PC-3 (cell line): Measurements from ENCODE around the gene SNHG17. TPM values are rescaled to one million over a fixed set of nuclear protein-coding genes. Genes with fewer than 3 reads are reported as not detected.

ENCODE experiments used
- ATAC-seq: fragments of 200-7000 bp; cut with Tn5 transposase; 2 replicates; pipeline ENCODE4 v1.9.1; 2020; ENCODE audit warnings: mild to moderate bottlenecking, moderate library complexity
- BruUV-seq: library from RNA; stranded (reverse); fragments of 400-500 nt; replicated peaks from 2 replicates; lab custom pipeline; 2021; lab: Mats Ljungman, UMichigan
- CTCF ChIA-PET: fragments of 300-600 bp; sonication (Branson Sonifier 250); formaldehyde crosslinking; loops from one replicate; lab custom pipeline; 2022; ENCODE audit warnings: antibody characterized with exemption; lab: Charles Lee
- POLR2A ChIA-PET: fragments of 300-600 bp; sonication (Branson Sonifier 250); formaldehyde crosslinking; loops from one replicate; lab custom pipeline; 2022; ENCODE audit warnings: antibody characterized with exemption; ENCODE audit not compliant: unreplicated experiment; lab: Charles Lee
- DNase-seq: peaks from one replicate; pipeline ENCODE4 v3.0.0-alpha.2; 2015
- H2AFZ ChIP-seq: fragments of 300-600 bp; sonication (generic); 2 replicates; pipeline ENCODE4 v1.6.0; 2016; ENCODE audit warnings: antibody characterized with exemption, low read length
- H3F3A ChIP-seq: fragments of 300-600 bp; sonication (generic); one replicate; pipeline ENCODE4 v1.6.0; 2017; ENCODE audit warnings: antibody characterized with exemption, low read length, control low read depth, mild to moderate bottlenecking; ENCODE audit not compliant: unreplicated experiment
- H3K27ac ChIP-seq: fragments of 300-600 bp; sonication (generic); 2 replicates; pipeline ENCODE4 v1.5.1; 2016; ENCODE audit warnings: mild to moderate bottlenecking, low read length
- H3K27me3 ChIP-seq: fragments of 300-600 bp; sonication (generic); 2 replicates; pipeline ENCODE4 v1.6.1; 2016; ENCODE audit warnings: low read length, mixed read lengths
- H3K36me3 ChIP-seq: fragments of 300-600 bp; sonication (generic); 2 replicates; pipeline ENCODE4 v1.6.1; 2016; ENCODE audit warnings: low read depth, mixed run types, low read length, mixed read lengths
- H3K4me1 ChIP-seq: fragments of 300-600 bp; sonication (generic); 2 replicates; pipeline ENCODE4 v1.5.1; 2016; ENCODE audit warnings: low read length; ENCODE audit not compliant: insufficient read depth
- H3K4me2 ChIP-seq: fragments of 300-600 bp; sonication (generic); 2 replicates; pipeline ENCODE4 v1.6.0; 2016; ENCODE audit warnings: low read length
- H3K4me3 ChIP-seq: fragments of 300-600 bp; sonication (generic); 2 replicates; pipeline ENCODE4 v1.5.1; 2016; ENCODE audit warnings: mild to moderate bottlenecking, low read length, mixed read lengths
- H3K79me2 ChIP-seq: fragments of 300-600 bp; sonication (generic); 2 replicates; pipeline ENCODE4 v1.6.1; 2017; ENCODE audit warnings: low read length, mixed read lengths
- H3K9ac ChIP-seq: fragments of 300-600 bp; sonication (generic); 2 replicates; pipeline ENCODE4 v1.6.0; 2016; ENCODE audit warnings: mild to moderate bottlenecking, low read length
- H3K9me2 ChIP-seq: fragments of 300-600 bp; sonication (generic); replicated peaks from 2 replicates; pipeline ENCODE4 v1.6.1; 2016; ENCODE audit warnings: mixed run types, low read length, mixed read lengths
- H3K9me3 ChIP-seq: fragments of 300-600 bp; sonication (generic); 2 replicates; pipeline ENCODE4 v1.6.1; 2016; ENCODE audit warnings: low read length, mixed read lengths
- H4K20me1 ChIP-seq: fragments of 300-600 bp; sonication (generic); 2 replicates; pipeline ENCODE4 v1.6.1; 2016; ENCODE audit warnings: low read length, mixed read lengths
- CTCF ChIP-seq: fragments of 300-600 bp; sonication (generic); conservative IDR thresholded peaks from 2 replicates; pipeline ENCODE4 v1.5.1; 2017; ENCODE audit warnings: antibody characterized with exemption, low read depth, mild to moderate bottlenecking, low read length
- EZH2 ChIP-seq: fragments of 300-600 bp; sonication (generic); IDR thresholded peaks from one replicate; pipeline ENCODE4 v1.6.1; 2017; ENCODE audit warnings: antibody characterized with exemption, mild to moderate bottlenecking, low read length; ENCODE audit not compliant: unreplicated experiment
- EZH2phosphoT487 ChIP-seq: fragments of 300-600 bp; sonication (generic); IDR thresholded peaks from 2 replicates; pipeline ENCODE4 v1.6.1; 2018; ENCODE audit warnings: mild to moderate bottlenecking, antibody characterized with exemption, low read length, borderline replicate concordance
- intact Hi-C: fragments of 100-400 bp; cut with micrococcal nuclease; formaldehyde crosslinking; loops from 2 replicates; pipeline ENCODE4 v1.9.0; 2023
- total RNA-seq: library from RNA; depleted of rRNA; stranded (reverse); fragments of >200 nt; gene quantifications from 2 replicates; pipeline ENCODE4 v1.2.3, GENCODE V29; 2014

SNHG17 gene
- total RNA-seq, 1 experiment from 2014 or later: 52.0 TPM

- POLR2A ChIA-PET: no interaction called here
- Histone ChIP-seq H3K27ac (no peak overlapping the region), H3K9me2 (no peaks in the 10 kb centered on the region), H2AFZ (no peak overlapping the region), H3K9ac (no peak overlapping the region), H3F3A (no peaks in the 10 kb centered on the region), H3K79me2 (peaks cover 86% of the 10 kb centered on the region), H4K20me1 (peaks cover 42% of the 10 kb centered on the region), H3K4me3 (no peak overlapping the region), H3K4me2 (no peak overlapping the region), H3K9me3 (no peaks in the 10 kb centered on the region), H3K27me3 (no peaks in the 10 kb centered on the region), H3K4me1 (peaks cover 10% of the 10 kb centered on the region), H3K36me3 (peaks cover 6% of the 10 kb centered on the region)
- DNase-seq (no peak), ATAC-seq (no peak)
- TF ChIP-seq EZH2: no peak
- no peak for TF ChIP-seq CTCF
- TF ChIP-seq EZH2phosphoT487: no peak
- no TSS peak for BruUV-seq
- CTCF ChIA-PET: no interaction called here
- intact Hi-C loops: no loop called here
These were observed 42.6 kb upstream of the SNHG17 start for GRCh38 chr20:38477747-38478146.

GRCh38 chr20:38473367-38473795 lies 38.3 kb upstream of the SNHG17 start:
- TSS peak; percentile 45 for BruUV-seq
- no peaks in the 10 kb centered on the region for H3K9me2 ChIP-seq
- peak overlapping the region; percentile 86 for H3K4me2 ChIP-seq
- DNase-seq: peak; percentile 40
- ATAC-seq: no peak; the same call in 1 of the 2 replicates
- peaks cover 27% of the 10 kb centered on the region for H4K20me1 ChIP-seq
- no peaks in the 10 kb centered on the region for H3K9me3 ChIP-seq
- H3K27ac ChIP-seq: no peak overlapping the region; the same call in 1 of the 2 replicates
- H3K27me3 ChIP-seq: no peaks in the 10 kb centered on the region
- H3K4me1 ChIP-seq: peaks cover 18% of the 10 kb centered on the region
- CTCF ChIA-PET: interaction anchor here (0.5 to 1.2 kb wide), 7 partner anchors 26 to 229 kb away, joined by 3 to 6 read pairs (median 4); no protein-coding TSS in a partner anchor
- no peaks in the 10 kb centered on the region for H3K36me3 ChIP-seq
- peaks cover 55% of the 10 kb centered on the region for H3K79me2 ChIP-seq
- intact Hi-C loops: no loop called here
- H3K9ac ChIP-seq: peak overlapping the region; percentile 85
- POLR2A ChIA-PET: interaction anchor here (0.5 to 1.4 kb wide), 2 partner anchors 15 to 38 kb away, joined by 3 to 10 read pairs; partner anchors contain the start of gene SNHG17
- peak overlapping the region; percentile 88 for H3K4me3 ChIP-seq
- peak overlapping the region; percentile 69 for H2AFZ ChIP-seq
- no peaks in the 10 kb centered on the region for H3F3A ChIP-seq
- TF ChIP-seq CTCF (0 out of 2 replicates have a peak, but pooled peaks have one; percentile 36), EZH2 (no peak)
